HG02870 (cell line): ENCODE measurements around the gene SRGAP3.
A peak's percentile ranks its signal among the peaks of the same experiment; 100 is the strongest.
"Not testable (repeated sequence)": the region's sequence is repeated elsewhere in the genome, so short reads cannot be mapped to it uniquely, and the experiment has no call there.

Experiments used
- ATAC-seq: cut with Tn5 transposase; IDR thresholded peaks from one replicate; pipeline ENCODE4 v1.9.1; 2021; ENCODE audit warnings: mild to moderate bottlenecking, moderate library complexity; ENCODE audit not compliant: unreplicated experiment

SRGAP3 gene

GRCh38 chr3:9098716-9099675, 150.4 kb downstream of the SRGAP3 start:
- ATAC-seq: no peak

- no peak for ATAC-seq
Measured at GRCh38 chr3:9097495-9097894, 152.0 kb downstream of the SRGAP3 start.

DNA sequence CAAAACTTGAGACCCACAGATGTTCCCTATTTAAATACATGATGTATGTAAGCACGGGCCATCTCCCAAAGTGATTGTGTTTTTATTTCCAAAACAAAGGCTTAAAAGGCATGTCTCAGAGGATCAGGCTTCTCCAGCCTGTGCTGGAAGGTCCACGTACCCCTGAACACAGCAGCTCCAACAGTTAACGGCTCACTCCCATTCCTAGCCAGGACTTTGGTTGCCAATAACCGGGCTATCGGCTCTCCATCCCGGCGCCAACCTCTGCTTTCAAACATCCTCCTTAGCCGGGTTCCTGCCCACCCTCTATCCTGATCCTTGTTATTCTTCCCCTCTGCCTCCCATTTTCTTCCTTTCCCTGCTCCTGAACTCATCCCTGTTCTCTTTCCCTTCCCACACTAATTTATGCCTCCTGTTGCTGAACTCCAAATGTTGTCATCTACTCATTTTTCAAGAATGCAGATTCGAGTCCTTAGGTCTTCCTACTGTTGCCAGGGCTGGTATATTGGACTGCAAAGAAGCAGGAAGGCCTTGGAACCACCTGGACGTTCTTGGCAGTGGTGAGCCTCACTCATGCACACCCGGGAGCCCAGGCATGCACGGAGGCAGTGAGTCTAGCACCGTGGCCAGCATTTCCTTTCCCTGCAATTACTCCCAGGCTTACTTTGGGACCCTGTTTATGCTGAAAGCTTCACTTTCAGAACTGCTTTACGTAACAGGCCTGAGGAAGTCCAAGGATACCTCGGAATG, 157.8 kb downstream of the SRGAP3 start:
- no peak for ATAC-seq

DNA sequence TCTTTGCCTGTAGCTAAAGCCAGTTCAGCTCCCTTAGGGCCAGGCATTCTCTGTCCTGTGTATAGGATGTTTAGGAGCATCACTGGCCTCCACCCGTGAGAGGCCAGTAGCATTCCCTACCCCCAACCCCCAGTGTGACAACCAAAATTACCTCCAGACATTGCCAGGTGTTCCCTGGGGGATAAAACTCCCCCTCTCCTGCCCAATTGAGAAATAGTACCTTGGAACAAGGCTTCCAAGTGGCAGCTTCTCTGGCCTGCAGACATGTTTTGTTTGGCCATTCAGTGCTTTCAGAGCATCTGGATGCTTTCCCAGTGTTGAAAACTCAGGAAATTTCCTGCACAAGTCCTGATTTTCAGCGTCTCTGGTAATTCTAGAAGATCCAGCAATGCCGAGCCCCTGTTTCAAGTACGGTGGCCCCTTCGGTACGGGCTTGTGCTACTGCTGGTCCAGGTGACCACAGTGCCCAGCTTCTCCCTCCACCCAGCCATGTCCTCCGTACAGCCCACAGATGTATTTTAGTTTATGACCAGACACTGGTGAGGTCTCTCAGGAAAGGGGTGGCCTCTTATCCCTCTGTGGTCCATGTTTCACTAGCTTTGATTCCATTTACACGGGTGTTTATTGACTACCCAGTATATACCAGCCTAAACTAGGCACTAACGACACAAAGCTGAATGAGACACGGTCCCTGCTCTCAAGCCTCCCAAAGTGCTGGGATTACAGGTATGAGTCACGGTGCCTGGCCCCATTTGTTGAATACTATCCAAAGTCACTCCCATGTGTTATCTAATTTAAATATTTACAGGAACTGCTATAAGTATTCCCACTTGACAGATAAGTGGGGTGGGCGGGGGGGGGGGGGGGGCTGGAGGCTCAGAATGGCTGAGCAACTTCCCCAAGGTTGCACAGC, 160.7 kb downstream of the SRGAP3 start:
- no peak for ATAC-seq

DNA sequence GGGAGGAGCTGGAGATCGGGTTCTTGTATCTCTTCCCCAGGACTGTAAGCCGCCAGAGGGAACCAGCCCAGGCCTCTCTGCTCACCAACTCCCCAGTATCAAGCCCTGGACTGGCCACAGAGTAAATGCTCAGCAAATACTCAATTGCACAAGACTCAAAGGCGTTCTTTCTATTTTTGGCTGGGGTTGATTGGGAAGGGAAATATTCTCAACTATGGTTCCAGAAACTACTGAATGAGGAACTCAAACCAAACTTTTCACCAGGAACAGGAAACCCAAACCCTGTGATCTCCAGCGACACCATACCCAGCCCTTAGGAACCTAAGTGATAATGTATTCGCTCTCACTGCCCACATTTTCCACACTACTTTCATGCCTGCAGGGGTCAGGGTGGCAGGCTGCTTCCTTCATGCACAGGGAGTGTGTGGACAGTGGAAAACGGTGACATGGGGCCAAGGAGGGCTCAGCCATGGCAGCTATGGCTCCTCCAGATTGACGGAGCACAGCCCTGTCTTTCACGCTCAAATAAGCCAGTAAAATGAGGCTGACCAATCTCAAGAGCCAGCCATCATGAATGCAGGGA, 161.5 kb downstream of the SRGAP3 start:
- no peak for ATAC-seq

DNA sequence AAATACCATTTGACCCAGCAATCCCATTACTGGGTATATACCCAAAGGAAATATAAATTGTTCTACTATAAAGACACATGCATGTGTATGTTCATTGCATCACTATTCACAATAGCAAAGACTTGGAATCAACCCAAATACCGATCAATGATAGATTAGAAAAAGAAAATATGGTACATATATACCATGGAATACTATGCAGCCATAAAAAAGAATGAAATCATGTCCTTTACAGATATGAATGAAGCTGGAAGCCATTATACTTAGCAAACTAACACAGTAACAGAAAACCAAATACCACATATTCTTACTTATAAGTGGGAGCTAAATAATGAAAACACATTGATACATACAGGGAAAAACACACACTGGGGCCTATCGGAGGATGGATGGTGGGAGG, 164.0 kb downstream of the SRGAP3 start:
- not testable (repeated sequence) for ATAC-seq

- ATAC-seq: no peak
Measured at GRCh38 chr3:9081184-9081818, 168.1 kb downstream of the SRGAP3 start.

GRCh38 chr3:9080163-9080562, 169.3 kb downstream of the SRGAP3 start:
- peak; percentile 60 for ATAC-seq

DNA sequence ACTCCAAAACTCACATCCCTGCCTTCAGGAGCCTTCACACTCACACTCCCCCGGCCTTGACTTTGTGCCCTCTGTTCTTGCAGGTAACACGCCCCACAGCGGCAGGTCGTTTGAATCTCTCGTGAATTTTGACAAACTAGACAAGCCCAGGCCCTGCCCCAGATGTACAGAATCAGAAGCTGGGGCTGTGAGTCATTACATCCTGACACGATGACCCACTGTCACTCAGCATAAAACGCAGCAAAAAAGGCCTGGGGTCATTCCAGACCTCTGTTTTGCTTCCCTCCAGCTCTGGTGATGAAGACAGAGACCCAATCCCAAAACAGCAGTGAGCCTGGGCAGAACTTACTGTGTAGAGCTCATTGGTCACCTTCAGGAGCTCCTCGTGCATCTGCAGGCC, 169.8 kb downstream of the SRGAP3 start:
- ATAC-seq: no peak

- no peak for ATAC-seq
Measured at GRCh38 chr3:9078561-9079240, 170.7 kb downstream of the SRGAP3 start.

DNA sequence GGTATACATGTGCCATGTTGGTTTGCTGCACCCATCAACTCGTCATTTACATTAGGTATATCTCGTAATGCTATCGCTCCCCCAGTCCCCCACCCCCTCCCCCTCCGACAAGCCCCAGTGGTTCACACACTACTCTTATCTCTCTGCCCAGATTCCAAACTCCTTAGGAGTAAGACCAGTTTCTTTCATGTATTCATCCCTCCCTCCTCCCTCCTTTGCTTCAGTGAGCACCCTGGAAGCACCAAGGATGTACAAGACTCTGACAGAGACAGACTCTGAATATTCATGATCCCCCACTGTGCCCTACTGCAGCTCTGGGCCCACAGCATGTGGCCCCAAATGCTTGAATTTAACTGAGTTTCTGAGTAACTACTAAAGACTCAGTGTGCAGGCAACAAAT, 172.4 kb downstream of the SRGAP3 start:
- ATAC-seq: no peak

DNA sequence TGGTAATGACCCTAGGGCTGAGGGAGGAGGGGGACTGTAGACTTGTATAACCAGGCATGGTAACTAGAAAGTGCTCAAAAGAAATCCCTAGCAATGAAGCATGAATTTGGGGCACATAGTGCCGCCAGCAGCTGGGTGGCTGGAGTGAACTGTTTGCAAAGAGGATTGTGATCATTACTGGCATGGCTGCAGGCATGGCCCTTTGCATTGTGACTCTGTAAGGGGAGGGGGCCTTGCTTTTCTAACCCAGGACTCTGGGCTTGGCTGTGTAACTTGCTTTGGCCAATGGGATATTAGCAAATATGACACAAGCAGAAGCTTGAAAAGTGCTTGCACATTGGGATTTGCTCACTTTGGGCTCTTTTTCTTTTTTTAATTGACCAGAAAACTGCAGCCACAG, 173.7 kb downstream of the SRGAP3 start:
- no peak for ATAC-seq

DNA sequence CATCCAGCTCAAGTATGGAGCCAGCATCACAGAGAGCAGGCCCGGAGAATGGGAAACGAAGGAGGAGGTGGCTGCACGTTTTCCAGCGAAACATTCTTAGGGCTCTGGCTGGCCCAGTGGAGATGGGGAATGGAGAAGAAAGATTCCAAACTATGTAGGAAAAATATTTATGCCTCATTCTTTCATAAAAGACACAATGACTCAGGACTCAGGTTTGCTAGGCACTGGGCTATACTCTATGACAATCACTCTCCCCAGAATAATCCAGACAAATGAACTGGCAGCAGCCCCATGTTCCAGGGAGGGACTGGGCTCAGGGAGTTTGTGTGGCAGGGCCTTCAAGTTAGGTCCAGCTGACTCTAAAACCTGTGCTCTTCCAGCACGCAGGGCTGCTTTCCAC, 175.4 kb downstream of the SRGAP3 start:
- no peak for ATAC-seq

DNA sequence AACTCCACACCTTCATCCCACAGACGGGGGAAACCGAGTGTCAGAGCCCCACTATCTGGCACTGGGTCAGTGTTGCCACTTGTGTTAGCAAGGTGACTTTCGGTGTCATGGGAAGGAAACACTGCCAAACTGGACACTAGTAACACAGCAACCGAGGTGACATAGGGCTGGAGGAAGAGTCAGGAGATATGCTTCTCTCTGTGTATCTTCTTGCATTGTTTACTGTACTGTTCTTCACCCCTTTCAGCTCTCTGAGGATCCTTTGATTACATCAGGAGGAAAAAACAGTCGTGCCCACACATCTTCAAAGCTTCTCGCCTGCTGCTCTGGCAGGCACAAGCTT, 176.8 kb downstream of the SRGAP3 start:
- no peak for ATAC-seq

- ATAC-seq: no peak
Measured at GRCh38 chr3:9071936-9072666, 177.3 kb downstream of the SRGAP3 start.

- ATAC-seq: no peak
Measured at GRCh38 chr3:9070961-9071360, 178.5 kb downstream of the SRGAP3 start.

DNA sequence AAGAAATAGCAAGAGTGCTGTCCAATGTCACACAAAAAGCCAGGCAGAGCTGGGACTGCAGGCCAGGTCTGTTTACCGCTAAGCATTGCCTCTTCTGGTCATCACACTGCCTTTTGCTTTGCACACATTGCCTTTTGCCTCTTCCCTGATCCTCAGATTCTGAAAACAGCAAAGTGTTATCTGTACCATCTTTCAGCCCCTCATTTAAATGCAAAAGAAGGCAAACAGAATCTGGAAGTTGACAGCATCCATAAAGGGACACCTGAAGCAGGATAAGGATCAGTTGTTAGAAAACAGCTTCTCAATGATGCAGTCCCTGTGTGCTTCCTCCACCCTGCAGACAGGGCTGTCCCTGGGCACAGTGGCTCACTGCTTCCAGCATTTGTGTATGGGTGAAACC, 179.5 kb downstream of the SRGAP3 start:
- no peak for ATAC-seq

GRCh38 chr3:9068051-9068450, 181.4 kb downstream of the SRGAP3 start:
- no peak for ATAC-seq

GRCh38 chr3:9067352-9067975, 182.0 kb downstream of the SRGAP3 start:
- ATAC-seq: no peak
